GM12878 (cell line): ENCODE results near the gene SELENOM. TPM values are rescaled to one million over a fixed set of nuclear protein-coding genes. Genes with fewer than 3 reads are reported as not detected.

Experiments used
- ATAC-seq: fragments of 200-7000 bp; cut with Tn5 transposase; 3 replicates; pipeline ENCODE4 v1.9.1; 2020; ENCODE audit warnings: mild to moderate bottlenecking, moderate library complexity
- BruUV-seq: library from RNA; stranded (reverse); fragments of 400-500 nt; replicated peaks from 2 replicates; lab custom pipeline; 2021; lab: Mats Ljungman, UMichigan
- CTCF ChIA-PET: fragments of 300-600 bp; sonication (Branson Sonifier 250); formaldehyde crosslinking; extraction: SDS; loops from one replicate; lab custom pipeline; 2021; ENCODE audit warnings: inconsistent platforms; lab: Yijun Ruan, JAX
- POLR2A ChIA-PET: fragments of 350-600 bp; formaldehyde crosslinking; extraction: SDS; loops from one replicate; lab custom pipeline; 2021; ENCODE audit warnings: inconsistent platforms; lab: Charles Lee
- RAD21 ChIA-PET: fragments of 300-600 bp; sonication (Branson Sonifier 250); formaldehyde crosslinking; loops from one replicate; lab custom pipeline; 2023; ENCODE audit warnings: antibody characterized with exemption; ENCODE audit not compliant: unreplicated experiment; lab: Charles Lee
- SMC1A ChIA-PET: fragments of 300-600 bp; sonication (Branson Sonifier 250); formaldehyde crosslinking; loops from one replicate; lab custom pipeline; 2023; ENCODE audit not compliant: unreplicated experiment, uncharacterized antibody; lab: Charles Lee
- DNase-seq: peaks from one replicate; pipeline ENCODE4 v3.0.0-alpha.2; 2011; ENCODE audit warnings: low read depth, low spot score
- FAIRE-seq: peaks from 3 replicates; lab custom pipeline; 2011; peaks lifted over from hg19 to GRCh38; lab: Jason Lieb, UNC
- H2AFZ ChIP-seq: 2 replicates; pipeline ENCODE4 v1.6.0; 2011; ENCODE audit warnings: low read depth, low read length, control low read depth; ENCODE audit not compliant: control insufficient read depth
- H3K27ac ChIP-seq: 2 replicates; pipeline ENCODE4 v1.5.1; 2011; ENCODE audit warnings: control low read depth; ENCODE audit not compliant: control insufficient read depth, insufficient read depth
- H3K27me3 ChIP-seq, 2 experiments: replicated peaks in 1 of 2; 2 replicates each; pipeline versions ENCODE4 v1.6.0 to v1.6.1; 2011; ENCODE audit warnings: low read length in 1 of 2; ENCODE audit not compliant: control insufficient read depth in 2 of 2, insufficient read depth in 2 of 2
- H3K36me3 ChIP-seq, 2 experiments: 2 replicates each; pipeline ENCODE4 v1.5.1; 2011; ENCODE audit warnings: low read length in 1 of 2; ENCODE audit not compliant: control insufficient read depth in 2 of 2, insufficient read depth in 2 of 2
- H3K4me1 ChIP-seq: 2 replicates; pipeline ENCODE4 v1.6.1; 2011; ENCODE audit warnings: mild to moderate bottlenecking, low read length, moderate library complexity, mixed read lengths; ENCODE audit not compliant: control insufficient read depth, insufficient read depth
- H3K4me2 ChIP-seq: 2 replicates; pipeline ENCODE4 v1.6.0; 2011; ENCODE audit warnings: control low read depth; ENCODE audit not compliant: control insufficient read depth, insufficient read depth
- H3K4me3 ChIP-seq: fragments of 200-600 bp; sonication (generic); 2 replicates; pipeline ENCODE4 v1.5.1; 2016
- H3K79me2 ChIP-seq: 2 replicates; pipeline ENCODE4 v1.6.0; 2011; ENCODE audit warnings: low read length; ENCODE audit not compliant: control insufficient read depth, insufficient read depth
- H3K9ac ChIP-seq: 2 replicates; pipeline ENCODE4 v1.8.0; 2011; ENCODE audit warnings: low read length, control low read depth, mixed read lengths; ENCODE audit not compliant: control insufficient read depth, insufficient read depth
- H3K9me3 ChIP-seq: replicated peaks from 3 replicates; pipeline ENCODE4 v1.5.1; 2011; ENCODE audit warnings: mild to moderate bottlenecking, low read length; ENCODE audit not compliant: control insufficient read depth, insufficient read depth
- H4K20me1 ChIP-seq: 2 replicates; pipeline ENCODE4 v1.6.0; 2011; ENCODE audit not compliant: control insufficient read depth, insufficient read depth
- BACH1 ChIP-seq: fragments of 450-650 bp; IDR thresholded peaks from 2 replicates; pipeline ENCODE4 v1.6.1; 2017; ENCODE audit warnings: mild to moderate bottlenecking, borderline replicate concordance
- NFYB ChIP-seq: IDR thresholded peaks from 2 replicates; pipeline ENCODE4 v1.6.1; 2011; ENCODE audit warnings: low read depth, mild to moderate bottlenecking, low read length, improper control_type of control experiment, moderate library complexity; ENCODE audit not compliant: insufficient read depth
- PBX3 ChIP-seq: IDR thresholded peaks from 2 replicates; pipeline ENCODE4 v1.6.1; 2011; ENCODE audit warnings: mild to moderate bottlenecking, low read depth, low read length, moderate library complexity; ENCODE audit not compliant: insufficient replicate concordance
- TCF12 ChIP-seq: IDR thresholded peaks from 2 replicates; pipeline ENCODE4 v1.6.1; 2011; ENCODE audit warnings: low read depth, mild to moderate bottlenecking, low read length
- USF1 ChIP-seq: IDR thresholded peaks from 2 replicates; pipeline ENCODE4 v1.6.1; 2011; ENCODE audit warnings: borderline replicate concordance, low read depth, mild to moderate bottlenecking, moderate library complexity, mixed read lengths, low read length; ENCODE audit not compliant: insufficient read depth; ENCODE audit errors: extremely low read length
- WGBS: methylation state at CpG from one replicate; pipeline ENCODE4 v1.1.6; 2016; ENCODE audit warnings: low lambda C conversion rate; ENCODE audit not compliant: insufficient replicate concordance, insufficient coverage; ENCODE audit errors: missing lambda C conversion rate; 5-methylcytosine and 5-hydroxymethylcytosine counted together
- in situ Hi-C: fragments of 300-500 bp; cut with MboI; formaldehyde crosslinking; loops from 9 replicates; pipeline ENCODE4 v1.14.3; 2018; ENCODE audit warnings: mixed read lengths
- intact Hi-C: fragments of 100-400 bp; cut with micrococcal nuclease; formaldehyde crosslinking; loops from one replicate; pipeline ENCODE4 v1.14.2; 2022; ENCODE audit not compliant: unreplicated experiment
- polyA plus RNA-seq, 11 experiments: library from polyadenylated mRNA; depleted of rRNA in 4 of 11; unstranded in 6 of 11; stranded (reverse) in 5 of 11; fragments of >200 nt; fragmentation: Nextera tagmentation in 4 of 11; fragmentation: Illumina TruSeq in 1 of 11; extraction: Ambion mirVana in 4 of 11; extraction: Trizol in 1 of 11; gene quantifications; 1 replicate in 1 of 11; 2 replicates in 10 of 11; pipeline versions ENCODE4 v1.2.1 to v1.2.3, GENCODE V29; 2011 to 2016; ENCODE audit warnings: inconsistent platforms in 2 of 11, missing spikeins in 2 of 11, low read depth in 1 of 11
- total RNA-seq, 4 experiments: library from RNA; depleted of rRNA in 3 of 4; stranded (reverse); fragments of >200 nt in 3 of 4; fragmentation: Illumina TruSeq in 1 of 4; extraction: Trizol in 1 of 4; gene quantifications; 2 replicates each; pipeline versions ENCODE4 v1.2.1 to v1.2.3, GENCODE V29; 2013 to 2021

Gene SELENOM
- total and polyA plus RNA-seq, 10 of the 15 experiments (the other 5 are each of a cell fraction or from before 2014, with no cell fraction given), result 0.80 to 8.3 (median 2.0) TPM

GRCh38 chr22:31118046-31118820, 10.9 kb upstream of the SELENOM start:
- H3K36me3 ChIP-seq, result no peaks in the 10 kb centered on the region
- ChIA-PET POLR2A (no interaction called here), RAD21 (no interaction called here), SMC1A (interaction anchor here (0.6 kb wide), 1 partner anchor 53 kb away, joined by 3 read pairs; no protein-coding TSS in a partner anchor), CTCF (no interaction called here)
- H2AFZ ChIP-seq, result no peak overlapping the region
- no peak for DNase-seq
- H3K27me3 ChIP-seq, result no peaks in the 10 kb centered on the region
- in situ Hi-C loops, result no loop called here
- no peak for TF ChIP-seq USF1
- no peak for TF ChIP-seq PBX3
- TF ChIP-seq TCF12, result no peak
- TF ChIP-seq NFYB, result no peak
- no peak for TF ChIP-seq BACH1
- no peak overlapping the region for H3K9ac ChIP-seq
- H3K27ac ChIP-seq, result no peak overlapping the region
- 51% methylated on average over 3 of the region's 3 CpGs for WGBS
- no peak overlapping the region for H3K4me3 ChIP-seq
- intact Hi-C loops, result no loop called here
- H3K4me2 ChIP-seq, result no peak overlapping the region
- no peaks in the 10 kb centered on the region for H4K20me1 ChIP-seq
- no TSS peak for BruUV-seq
- no peaks in the 10 kb centered on the region for H3K79me2 ChIP-seq
- ATAC-seq, result no peak
- no peaks in the 10 kb centered on the region for H3K4me1 ChIP-seq
- no peaks in the 10 kb centered on the region for H3K9me3 ChIP-seq
- no peak for FAIRE-seq
